Measurements from ENCODE around the gene DNAJC13.

Gene DNAJC13

DNA sequence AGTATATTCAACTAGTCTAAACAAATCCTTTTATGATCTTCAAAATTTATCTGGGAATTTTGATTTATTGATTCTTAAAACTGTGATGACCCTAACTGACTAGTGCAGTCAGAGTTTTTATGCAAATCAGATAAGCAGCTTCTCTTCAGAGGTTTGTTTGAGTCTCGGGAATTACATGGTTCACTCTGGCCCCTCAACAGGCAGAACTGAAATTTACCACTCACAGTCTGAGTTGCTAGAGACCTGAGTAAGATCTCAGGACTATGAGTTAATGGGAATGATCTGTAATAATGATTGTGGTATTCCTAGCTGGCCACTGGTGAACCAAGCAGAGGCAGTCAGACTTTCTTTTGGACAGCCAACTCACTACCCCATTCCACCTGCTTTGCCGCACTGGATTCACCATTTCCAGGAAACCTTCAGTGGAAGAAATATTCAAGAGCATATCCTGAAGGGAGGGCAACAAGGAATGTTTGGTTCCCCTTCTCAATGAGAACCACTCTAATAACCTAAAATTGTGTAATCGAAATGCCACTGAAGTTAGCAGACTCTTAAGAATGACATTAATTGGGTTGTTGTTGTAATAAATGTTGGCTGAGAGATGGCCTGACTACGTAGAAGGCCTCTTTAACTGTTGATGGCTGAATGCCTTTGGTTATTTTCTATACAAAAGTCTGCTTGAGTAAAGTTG, 11.5 kb upstream of the DNAJC13 start:
- DNase-seq (ENCODE audit: low read depth in 1 of 2, low spot score in 1 of 2): no peak

GRCh38 chr3:132406587-132406986, 10.7 kb upstream of the DNAJC13 start:
- DNase-seq (ENCODE audit: low read depth in 1 of 2, low spot score in 1 of 2): no peak

DNA sequence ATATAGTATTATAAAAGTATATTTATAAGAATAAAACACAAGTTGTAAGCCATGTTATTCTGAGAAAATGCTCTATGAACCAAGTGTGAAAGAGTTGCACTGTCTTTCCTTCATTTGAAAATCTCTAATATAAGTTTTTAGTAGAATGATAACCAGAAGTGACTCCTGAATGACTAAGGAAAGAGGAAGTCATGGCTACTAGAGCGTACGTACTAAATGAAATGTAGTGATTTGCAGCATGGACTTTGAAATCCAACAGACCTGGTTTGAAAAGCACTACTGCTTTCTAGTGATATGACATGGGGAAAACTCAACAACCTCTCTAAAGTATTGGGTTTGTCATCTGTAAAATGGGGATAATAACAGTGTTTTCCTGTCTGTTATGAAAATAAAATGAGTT, 10.3 kb upstream of the DNAJC13 start:
- no peak for DNase-seq (ENCODE audit: low read depth in 1 of 2, low spot score in 1 of 2)

DNA sequence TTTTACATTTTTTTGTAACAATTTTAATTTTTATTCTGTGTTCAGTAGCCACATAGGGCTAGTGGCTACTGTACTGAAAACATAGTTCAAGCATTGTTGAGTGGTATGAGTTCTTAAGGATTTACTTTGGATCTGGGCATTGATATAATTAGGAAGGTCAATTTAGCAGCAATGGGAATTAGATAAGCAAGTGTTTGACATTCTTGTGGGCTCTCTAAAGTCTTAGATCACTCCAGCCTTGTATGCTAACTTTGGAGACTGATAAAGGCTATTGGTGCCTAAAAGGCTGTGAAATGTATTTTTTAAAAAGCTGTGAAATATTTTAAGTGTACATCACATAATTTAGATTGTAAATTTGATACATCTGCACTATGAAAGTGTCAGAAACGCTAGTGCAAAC, 2.5 kb upstream of the DNAJC13 start:
- DNase-seq (ENCODE audit: low read depth in 1 of 2, low spot score in 1 of 2): no peak

DNA sequence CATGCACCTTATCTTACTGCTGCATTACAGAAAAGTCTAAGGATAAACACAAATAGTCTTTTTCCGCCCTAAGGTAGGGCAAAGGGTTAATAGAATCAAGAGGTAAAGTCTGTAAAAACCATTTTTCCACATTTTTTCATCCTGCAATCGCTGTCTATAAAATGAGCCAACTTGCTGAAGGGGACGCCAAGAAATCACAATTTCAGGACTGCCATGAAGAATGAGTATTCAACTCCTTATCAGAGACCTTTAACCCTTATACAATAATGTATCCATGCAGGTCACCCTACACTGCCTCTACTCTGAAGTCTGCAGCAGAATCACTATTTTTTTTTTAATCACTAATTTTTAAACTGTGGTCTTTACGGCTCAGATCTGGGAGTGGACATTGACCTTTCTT, 1.1 kb upstream of the DNAJC13 start:
- no peak for DNase-seq (ENCODE audit: low read depth in 1 of 2, low spot score in 1 of 2)

DNA sequence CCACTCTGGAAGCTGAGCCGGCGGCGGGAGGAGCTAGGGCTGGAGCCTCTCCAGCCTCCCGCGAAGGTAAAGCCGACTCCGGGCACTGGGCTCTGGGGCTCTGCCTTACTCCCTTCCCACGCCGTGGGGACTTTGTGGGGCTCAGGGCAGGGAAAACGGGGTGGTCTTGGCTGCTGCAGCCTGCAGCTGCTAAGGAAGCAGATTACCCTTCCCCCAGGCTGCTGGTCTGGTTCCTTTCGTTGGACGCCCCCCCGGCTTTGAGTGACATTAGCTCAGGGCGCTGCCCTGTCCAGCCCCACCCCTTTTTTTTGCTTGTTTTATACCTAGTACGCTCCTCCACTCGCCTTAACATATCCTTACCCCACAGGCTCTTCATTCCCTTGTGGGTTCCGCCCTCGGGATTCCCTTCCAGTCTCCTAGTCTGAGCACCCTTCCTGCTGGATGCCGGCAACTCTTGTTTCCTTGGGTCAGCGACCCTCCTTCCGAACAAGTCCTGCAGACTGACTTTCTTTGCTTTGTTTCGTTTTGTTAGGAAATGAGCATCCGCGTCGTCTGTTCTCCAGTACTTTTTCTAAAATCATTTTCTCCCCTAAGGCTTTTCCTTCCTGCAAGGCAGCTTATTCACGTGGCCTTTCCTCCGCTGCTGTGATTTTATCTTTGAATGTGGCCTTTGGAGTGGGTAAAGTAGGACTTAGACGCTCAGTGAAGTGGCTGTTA, 551 bp downstream of the DNAJC13 start:
- no peak for DNase-seq (ENCODE audit: low read depth in 1 of 2, low spot score in 1 of 2)

- DNase-seq (ENCODE audit: low read depth in 1 of 2, low spot score in 1 of 2): no peak
Measured at GRCh38 chr3:132418916-132419315, 1.6 kb downstream of the DNAJC13 start.

DNA sequence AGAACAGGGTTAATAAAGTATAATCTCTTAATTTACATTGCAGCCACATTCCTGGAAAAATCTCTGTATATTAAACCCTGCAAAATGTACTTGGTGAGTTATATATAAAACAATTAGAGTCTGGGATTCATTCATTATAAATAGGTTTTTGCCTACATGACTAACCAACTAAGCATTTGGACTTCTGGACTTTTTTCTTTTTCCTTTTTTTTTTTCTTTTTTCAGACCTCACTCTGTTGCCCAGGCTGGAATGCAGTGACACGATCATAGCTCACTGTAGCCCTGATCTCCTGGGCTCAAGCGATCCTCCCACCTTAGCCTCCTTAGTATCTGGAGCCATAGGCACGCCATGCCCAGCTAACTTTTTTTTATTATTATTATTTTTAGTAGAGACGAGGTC, 4.5 kb downstream of the DNAJC13 start:
- no peak for DNase-seq (ENCODE audit: low read depth in 1 of 2, low spot score in 1 of 2)

DNA sequence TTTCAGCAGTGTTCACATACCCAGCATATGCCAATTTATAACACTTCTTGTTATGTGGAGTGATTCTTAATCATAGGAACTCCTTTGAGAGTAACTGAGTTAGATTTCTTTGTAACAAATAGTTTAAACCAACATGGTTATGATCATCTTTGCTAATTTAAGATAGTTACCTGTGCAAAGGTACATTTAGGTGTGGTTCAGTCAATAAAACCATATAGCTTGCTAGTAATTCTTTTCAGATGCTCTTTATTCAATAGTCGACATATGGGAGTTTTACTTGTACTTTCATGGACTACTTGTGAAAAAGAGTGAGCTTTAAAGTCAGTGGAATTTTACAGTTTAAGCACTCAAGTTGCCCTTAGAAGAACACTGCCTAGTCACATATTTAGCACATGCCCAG, 5.2 kb downstream of the DNAJC13 start:
- no peak for DNase-seq (ENCODE audit: low read depth in 1 of 2, low spot score in 1 of 2)

GRCh38 chr3:132432639-132433038, 15.3 kb downstream of the DNAJC13 start:
- no peak for DNase-seq (ENCODE audit: low read depth in 1 of 2, low spot score in 1 of 2)

DNA sequence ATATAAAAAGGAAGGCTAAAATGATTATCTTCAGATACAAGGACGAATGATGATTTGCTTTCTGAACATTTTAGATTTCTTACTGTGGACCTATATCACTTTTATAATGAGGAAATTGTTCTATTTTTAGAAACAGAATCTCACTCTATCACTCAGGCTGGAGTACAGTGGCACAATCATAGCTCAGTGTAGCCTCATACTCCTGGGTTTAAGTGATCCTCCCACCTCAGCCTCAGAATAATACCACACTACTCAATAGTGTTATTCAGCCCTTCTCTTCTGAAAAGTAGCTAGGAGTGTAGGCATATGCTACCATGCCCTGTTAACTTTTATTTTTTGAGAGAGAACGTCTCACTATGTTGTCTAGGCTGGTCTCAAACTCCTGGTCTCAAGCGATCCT, 15.8 kb downstream of the DNAJC13 start:
- DNase-seq (ENCODE audit: low read depth in 1 of 2, low spot score in 1 of 2): no peak

GRCh38 chr3:132435224-132435910, 18.1 kb downstream of the DNAJC13 start:
- no peak for DNase-seq (ENCODE audit: low read depth in 1 of 2, low spot score in 1 of 2)

GRCh38 chr3:132435911-132436425, 18.7 kb downstream of the DNAJC13 start:
- no peak for DNase-seq (ENCODE audit: low read depth in 1 of 2, low spot score in 1 of 2)

- DNase-seq (ENCODE audit: low read depth in 1 of 2, low spot score in 1 of 2): no peak
Measured at GRCh38 chr3:132443421-132443820, 26.1 kb downstream of the DNAJC13 start.

DNA sequence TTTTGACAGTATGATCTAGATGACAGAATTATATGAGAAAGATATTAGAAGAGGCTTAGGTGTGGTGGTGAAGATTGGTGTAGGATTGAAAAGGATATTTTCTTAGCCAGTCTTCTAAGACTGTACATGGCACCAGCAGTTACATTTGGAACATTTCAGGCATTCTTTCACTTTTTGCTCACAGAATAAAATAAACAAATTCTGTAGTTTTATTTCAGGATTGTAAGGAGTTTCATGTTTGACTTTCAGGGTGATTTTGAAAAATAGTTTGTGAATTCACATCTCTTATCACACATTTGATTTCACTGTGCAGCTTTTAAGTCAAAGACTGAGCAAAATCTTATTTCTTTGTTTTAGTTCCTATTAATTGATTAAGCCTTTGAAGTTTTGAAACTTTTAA, 27.1 kb downstream of the DNAJC13 start:
- no peak for DNase-seq (ENCODE audit: low read depth in 1 of 2, low spot score in 1 of 2)

DNA sequence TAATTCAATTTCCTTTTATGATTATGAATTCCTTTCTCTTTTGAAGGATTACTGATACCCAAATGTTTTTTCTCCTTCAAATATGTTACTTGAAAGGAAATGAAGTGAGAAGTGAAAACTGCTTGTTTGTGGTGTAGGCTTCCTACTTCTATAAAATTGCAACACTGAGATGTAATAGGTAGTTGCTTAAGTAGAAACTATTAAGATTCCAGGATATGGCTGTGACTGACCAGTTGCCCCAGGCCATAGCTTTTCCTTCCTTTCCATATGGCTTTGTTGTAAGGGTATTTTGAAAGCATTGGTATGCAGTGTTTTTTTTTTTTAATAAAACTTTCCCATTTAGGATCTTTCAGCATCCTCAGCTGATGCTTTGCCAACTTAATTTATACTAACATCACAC, 28.5 kb downstream of the DNAJC13 start:
- no peak for DNase-seq (ENCODE audit: low read depth in 1 of 2, low spot score in 1 of 2)

DNA sequence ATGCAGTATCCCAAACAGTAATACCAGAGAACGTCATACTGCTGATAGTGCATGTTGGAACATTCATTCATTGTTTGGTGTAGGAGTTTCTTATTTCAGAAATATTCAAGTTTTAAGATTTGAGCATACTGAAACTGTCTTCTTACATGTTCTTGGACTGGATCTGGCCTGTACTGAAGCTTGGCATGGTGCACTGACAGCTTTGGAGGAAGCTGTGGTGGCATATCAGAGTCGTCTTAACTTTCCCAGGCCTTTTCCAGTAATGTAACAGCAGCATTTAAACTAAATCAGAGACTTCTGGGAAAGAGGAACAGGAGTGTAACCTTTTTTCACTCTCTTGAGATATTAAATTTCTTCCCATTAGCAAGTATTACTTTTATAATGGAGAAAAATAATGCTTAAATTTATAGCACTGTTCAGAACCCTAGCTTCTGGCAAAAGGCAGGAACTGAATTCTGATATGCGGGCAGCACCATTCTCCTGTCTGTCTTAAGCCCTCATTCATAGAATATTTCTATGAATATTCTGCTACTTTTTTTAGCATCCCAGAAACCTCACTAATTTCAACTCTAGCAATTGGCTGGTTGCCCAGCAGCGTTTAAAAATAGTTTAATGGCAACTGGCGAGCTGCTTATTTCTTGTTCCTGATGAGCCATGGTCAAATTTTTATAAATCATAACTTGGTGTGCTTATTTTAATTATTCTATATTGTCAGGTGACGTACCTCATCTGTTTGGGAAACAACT, 31.1 kb downstream of the DNAJC13 start:
- no peak for DNase-seq (ENCODE audit: low read depth in 1 of 2, low spot score in 1 of 2)

DNA sequence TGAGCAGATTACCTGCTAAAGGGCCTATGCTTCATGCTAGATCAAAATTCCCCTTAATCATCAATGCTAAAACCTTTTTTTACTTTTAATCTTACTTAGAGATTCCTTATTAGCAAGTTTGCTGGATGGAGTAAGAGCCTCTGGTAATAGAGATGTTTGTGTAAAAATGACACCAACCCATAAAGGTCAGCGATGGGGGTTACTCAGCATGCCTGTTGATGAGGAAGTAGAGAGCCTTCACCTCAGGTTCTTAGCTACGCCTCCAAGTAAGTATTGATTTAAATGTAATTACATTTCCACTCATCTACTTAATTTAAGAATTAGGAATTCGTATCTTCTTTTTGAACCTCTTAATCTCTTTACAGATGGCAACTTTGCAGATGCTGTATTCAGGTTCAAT, 38.8 kb downstream of the DNAJC13 start:
- DNase-seq (ENCODE audit: low read depth in 1 of 2, low spot score in 1 of 2): no peak

GRCh38 chr3:132456571-132456970, 39.3 kb downstream of the DNAJC13 start:
- DNase-seq (ENCODE audit: low read depth in 1 of 2, low spot score in 1 of 2): no peak

DNA sequence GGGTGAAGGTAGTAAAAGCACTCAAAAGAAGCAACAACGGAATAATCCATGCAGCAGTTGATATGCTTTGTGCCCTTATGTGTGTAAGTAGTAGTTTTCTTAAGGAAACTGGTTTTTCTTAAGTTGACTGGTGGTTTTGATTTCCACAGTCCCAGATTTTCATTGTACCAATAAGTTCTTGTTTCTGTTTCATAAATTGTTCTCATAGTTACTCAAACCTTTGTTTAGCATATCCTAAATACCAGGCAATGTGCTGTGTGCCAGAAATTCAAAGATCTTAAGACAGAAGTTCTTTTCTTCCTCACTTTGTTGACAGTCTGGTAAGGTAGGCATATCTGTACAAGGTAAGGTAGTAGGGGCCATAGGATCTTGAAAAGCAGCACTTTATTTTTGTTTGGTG, 40.0 kb downstream of the DNAJC13 start:
- DNase-seq (ENCODE audit: low read depth in 1 of 2, low spot score in 1 of 2): no peak

DNA sequence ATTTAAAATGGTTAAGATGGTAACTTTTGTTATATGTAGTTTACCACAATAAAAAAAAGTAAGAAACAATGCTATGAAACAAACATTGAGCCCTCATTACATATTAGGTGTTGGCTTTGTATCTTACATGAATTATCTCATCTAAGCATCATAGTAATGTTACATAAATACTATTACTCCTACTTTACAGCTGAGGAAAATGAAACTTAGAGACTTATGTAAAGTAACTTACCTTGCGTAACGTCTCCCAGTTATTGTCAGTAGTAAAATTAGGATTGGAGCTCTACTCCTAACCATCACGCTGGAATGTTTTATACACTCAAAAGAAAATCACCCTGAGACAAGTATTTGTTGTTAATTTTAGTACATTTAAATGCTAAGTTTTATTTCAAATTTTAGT, 42.2 kb downstream of the DNAJC13 start:
- no peak for DNase-seq (ENCODE audit: low read depth in 1 of 2, low spot score in 1 of 2)
